OCI-LY3 (cell line): ENCODE measurements around the gene TNFRSF6B.
A peak's percentile ranks its signal among the peaks of the same experiment; 100 is the strongest.

Experiments
- CTCF ChIP-seq: fragments of 200-600, 300-600 bp; sonication (generic); IDR thresholded peaks from 2 replicates; pipeline ENCODE4 v1.5.1; 2014; ENCODE audit warnings: antibody characterized with exemption, low read length, low read depth
- EZH2phosphoT487 ChIP-seq: fragments of 200-600 bp; shearing (Covaris generic); IDR thresholded peaks from 2 replicates; pipeline ENCODE4 v1.6.1; 2018; ENCODE audit warnings: antibody characterized with exemption, mixed run types, low read depth

DNA sequence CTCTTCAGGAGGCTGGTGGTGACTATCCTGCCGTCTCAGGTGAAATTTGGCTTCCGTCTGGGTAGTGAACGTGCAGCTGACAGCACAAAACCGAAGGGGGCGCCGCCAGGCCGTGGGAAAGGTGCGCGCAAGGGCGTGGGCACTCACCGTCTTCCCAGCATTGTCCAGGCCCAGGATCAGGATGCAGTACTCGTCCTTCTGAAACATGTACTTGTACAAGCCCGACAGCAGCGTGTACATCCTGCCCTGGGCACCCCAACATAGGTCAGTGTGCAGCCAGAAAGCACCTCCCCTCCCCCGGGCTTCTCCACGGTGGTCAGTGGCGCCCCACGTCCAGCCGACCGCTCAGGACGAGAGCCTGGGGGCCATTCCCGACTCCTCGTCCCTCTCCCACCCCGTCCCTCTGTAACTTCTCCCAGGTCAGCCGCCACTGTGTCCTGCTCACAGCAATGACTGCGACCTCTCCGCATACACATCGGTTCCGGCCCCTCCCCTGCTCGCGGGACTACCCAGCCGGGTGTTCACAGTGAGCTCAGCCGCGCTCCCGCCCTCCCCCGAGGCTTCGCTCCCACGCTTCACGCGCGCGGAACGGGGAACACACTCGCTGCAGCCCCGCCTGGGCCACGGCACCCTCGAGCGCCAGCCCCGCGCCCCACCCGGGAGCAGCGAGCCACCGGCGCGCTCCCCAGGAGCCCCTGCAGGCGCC, 10.6 kb downstream of the TNFRSF6B start:
- TF ChIP-seq CTCF, result peak; percentile 75
- no peak for TF ChIP-seq EZH2phosphoT487
